K562 (cell line): ENCODE measurements around the gene ZNF181. TPM values are rescaled to one million over a fixed set of nuclear protein-coding genes. Genes with fewer than 3 reads are reported as not detected.
A peak's percentile ranks its signal among the peaks of the same experiment; 100 is the strongest.

Experiments used
- C11orf30 ChIP-seq: fragments of 450-650 bp; IDR thresholded peaks from 2 replicates; pipeline ENCODE4 v1.6.1; 2016; ENCODE audit warnings: low read depth, mild to moderate bottlenecking
- EHMT2 ChIP-seq: fragments of 450-650 bp; IDR thresholded peaks from 2 replicates; pipeline ENCODE4 v1.6.1; 2018; ENCODE audit warnings: antibody characterized with exemption
- FOXM1 ChIP-seq, 2 experiments: fragments of 450-650 bp in 1 of 2; sonication (generic) in 1 of 2; formaldehyde crosslinking in 1 of 2; IDR thresholded peaks; 2 replicates each; pipeline versions ENCODE4 v1.6.1 to v1.9.0; 2017 to 2022; ENCODE audit warnings: low read depth in 2 of 2, mild to moderate bottlenecking in 2 of 2, missing genetic modification reagents in 1 of 2, moderate library complexity in 1 of 2
- FUS ChIP-seq: fragments of 200-400 bp; formaldehyde crosslinking; optimal IDR thresholded peaks from 2 replicates; pipeline ENCODE3; 2017; ENCODE audit warnings: low read depth, low read length
- JUND ChIP-seq, 2 experiments: IDR thresholded peaks; 2 replicates in 1 of 2; 3 replicates in 1 of 2; pipeline ENCODE4 v1.6.1; 2011; ENCODE audit warnings: borderline replicate concordance in 2 of 2, low read depth in 2 of 2, low read length in 2 of 2, improper control_type of control experiment in 1 of 2, missing biosample characterization in 1 of 2, missing genetic modification characterization in 1 of 2, missing genetic modification reagents in 1 of 2
- LCOR ChIP-seq: sonication (generic); formaldehyde crosslinking; IDR thresholded peaks from 2 replicates; pipeline ENCODE4 v1.8.0; 2022; ENCODE audit warnings: mild to moderate bottlenecking, missing genetic modification reagents
- MCM2 ChIP-seq: fragments of 450-650 bp; IDR thresholded peaks from 2 replicates; pipeline ENCODE4 v1.6.1; 2017; ENCODE audit warnings: low read depth, mild to moderate bottlenecking
- MIER1 ChIP-seq: fragments of 450-650 bp; IDR thresholded peaks from 2 replicates; pipeline ENCODE4 v1.6.1; 2016; ENCODE audit warnings: antibody characterized with exemption, mild to moderate bottlenecking, low read depth
- MYNN ChIP-seq, 2 experiments: sonication (generic); formaldehyde crosslinking in 1 of 2; IDR thresholded peaks; 2 replicates each; pipeline versions ENCODE4 v1.5.0 to v1.6.1; 2016 to 2020; ENCODE audit warnings: antibody characterized with exemption in 1 of 2, missing genetic modification reagents in 1 of 2
- NCOR1 ChIP-seq: fragments of 450-650 bp; IDR thresholded peaks from 2 replicates; pipeline ENCODE4 v1.6.1; 2016; ENCODE audit warnings: mild to moderate bottlenecking, moderate library complexity
- NFE2 ChIP-seq: IDR thresholded peaks from 2 replicates; pipeline ENCODE4 v1.6.1; 2014; ENCODE audit warnings: antibody characterized with exemption, low read depth
- POLR2H ChIP-seq: IDR thresholded peaks from 2 replicates; pipeline ENCODE4 v1.6.1; 2016; ENCODE audit warnings: missing genetic modification characterization, low read depth, mild to moderate bottlenecking, control low read depth, missing compliant biosample characterization, moderate library complexity
- SLC30A9 ChIP-seq: fragments of 250-450 bp; sonication (Bioruptor Pico); IDR thresholded peaks from 2 replicates; pipeline ENCODE4 v1.8.0; 2022; ENCODE audit warnings: mild to moderate bottlenecking, moderate library complexity
- SNIP1 ChIP-seq: fragments of 450-650 bp; IDR thresholded peaks from 2 replicates; pipeline ENCODE4 v1.7.1; 2017; ENCODE audit warnings: low read depth, mild to moderate bottlenecking
- TCF3 ChIP-seq: sonication (generic); formaldehyde crosslinking; IDR thresholded peaks from 2 replicates; pipeline ENCODE4 v1.4.0; 2020; ENCODE audit warnings: mild to moderate bottlenecking, missing genetic modification reagents
- ZKSCAN1 ChIP-seq: fragments of 150-350 bp; IDR thresholded peaks from 2 replicates; pipeline ENCODE4 v1.6.1; 2016; ENCODE audit warnings: low read depth, low read length
- ZNF583 ChIP-seq: fragments of 250-450 bp; sonication (Bioruptor Pico); IDR thresholded peaks from 2 replicates; pipeline ENCODE4 v1.4.0; 2020
- polyA plus RNA-seq, 8 experiments: library from polyadenylated mRNA; depleted of rRNA in 4 of 8; stranded (reverse) in 5 of 8; unstranded in 3 of 8; fragments of >200 nt; fragmentation: Nextera tagmentation in 2 of 8; fragmentation: Illumina TruSeq in 1 of 8; extraction: Ambion mirVana in 2 of 8; extraction: Trizol in 1 of 8; gene quantifications; 2 replicates each; pipeline versions ENCODE4 v1.2.1 to v1.2.3, GENCODE V29; 2011 to 2014; ENCODE audit warnings: inconsistent platforms in 1 of 8, missing spikeins in 1 of 8
- total RNA-seq, 7 experiments: library from RNA; depleted of rRNA in 6 of 7; stranded (reverse); fragments of >200 nt in 6 of 7; fragmentation: Illumina TruSeq in 2 of 7; extraction: Trizol in 2 of 7; gene quantifications; 2 replicates each; pipeline versions ENCODE4 v1.2.1 to v1.2.3, GENCODE V29; 2011 to 2021; ENCODE audit warnings: low replicate concordance in 1 of 7
- TF ChIP-seq, protein P1 (sequence below): IDR thresholded peaks from 3 replicates; pipeline ENCODE4 v1.6.1; 2011; ENCODE audit warnings: borderline replicate concordance, mild to moderate bottlenecking; ENCODE audit not compliant: insufficient read length, insufficient read depth
- TF ChIP-seq, protein P2 (sequence below): sonication (generic); formaldehyde crosslinking; IDR thresholded peaks from 2 replicates; pipeline ENCODE4 v1.8.1; 2022; ENCODE audit warnings: missing genetic modification reagents
- TF ChIP-seq, protein P3 (sequence below), 2 experiments: fragments of 200-800 bp in 1 of 2; sonication (Bioruptor generic) in 1 of 2; sonication (generic) in 1 of 2; formaldehyde crosslinking in 1 of 2; IDR thresholded peaks in 1 of 2; conservative IDR thresholded peaks in 1 of 2; 2 replicates each; pipeline versions ENCODE4 v1.5.0 to v1.6.1; 2016 to 2020; ENCODE audit warnings: missing compliant biosample characterization in 1 of 2, missing genetic modification characterization in 1 of 2, missing genetic modification reagents in 1 of 2
- TF ChIP-seq, protein P4 (sequence below): sonication (generic); formaldehyde crosslinking; IDR thresholded peaks from 2 replicates; pipeline ENCODE4 v1.8.0; 2023; ENCODE audit warnings: mild to moderate bottlenecking, missing genetic modification reagents
- TF ChIP-seq, protein P5 (sequence below): fragments of 250-450 bp; sonication (Bioruptor Pico); IDR thresholded peaks from 2 replicates; pipeline ENCODE4 v1.9.0; 2021; ENCODE audit warnings: mild to moderate bottlenecking

ZNF181 gene
- total and polyA plus RNA-seq, 9 of the 15 experiments (the other 6 are each of a cell fraction or from before 2014, with no cell fraction given), result 4.3 to 20.3 (median 12.1) TPM

DNA sequence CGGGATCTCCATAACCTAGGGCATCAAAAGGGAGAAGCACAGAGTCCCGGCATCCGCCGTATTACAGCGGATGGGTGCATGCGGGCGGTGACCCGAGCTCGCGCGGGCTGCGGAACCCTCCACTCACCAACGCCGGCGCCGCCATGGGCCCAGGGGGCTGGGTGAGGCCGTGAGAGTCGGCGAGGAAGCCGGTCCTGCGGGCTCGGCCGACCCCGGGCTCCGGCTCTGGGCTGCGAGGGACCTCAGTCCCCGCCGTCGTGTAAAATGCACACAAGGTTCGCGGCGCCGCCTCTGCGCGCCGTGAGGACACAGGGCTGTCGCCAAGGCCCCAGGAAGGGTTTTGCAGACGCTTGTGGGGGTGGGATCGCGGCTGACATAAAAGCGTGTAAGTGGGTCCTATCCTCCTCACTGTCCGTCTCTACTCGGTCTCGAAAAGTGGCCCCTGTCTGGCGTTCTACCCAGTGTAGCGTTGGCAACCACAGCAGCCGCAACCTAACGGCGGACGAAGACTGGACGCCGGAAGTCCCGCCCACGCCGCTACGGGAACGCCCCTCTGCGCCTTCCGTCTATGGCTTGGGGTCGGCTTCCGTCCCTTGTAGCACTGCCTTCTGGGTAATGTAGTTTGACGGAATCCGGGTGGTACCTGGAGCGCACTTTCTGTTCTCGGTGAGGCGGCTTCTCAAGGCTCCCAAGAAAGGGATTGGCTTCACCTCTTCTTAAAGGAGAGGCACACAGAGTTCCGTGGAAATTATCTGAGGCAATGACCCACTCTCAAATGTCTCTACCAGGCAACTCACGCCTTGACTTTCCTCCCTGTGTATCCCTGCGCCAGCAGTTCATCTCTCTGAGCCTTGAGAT lies 38.9 kb downstream of the ZNF181 start, which contains the start of gene ZNF599 (continued):
- TF ChIP-seq, protein P1, sequence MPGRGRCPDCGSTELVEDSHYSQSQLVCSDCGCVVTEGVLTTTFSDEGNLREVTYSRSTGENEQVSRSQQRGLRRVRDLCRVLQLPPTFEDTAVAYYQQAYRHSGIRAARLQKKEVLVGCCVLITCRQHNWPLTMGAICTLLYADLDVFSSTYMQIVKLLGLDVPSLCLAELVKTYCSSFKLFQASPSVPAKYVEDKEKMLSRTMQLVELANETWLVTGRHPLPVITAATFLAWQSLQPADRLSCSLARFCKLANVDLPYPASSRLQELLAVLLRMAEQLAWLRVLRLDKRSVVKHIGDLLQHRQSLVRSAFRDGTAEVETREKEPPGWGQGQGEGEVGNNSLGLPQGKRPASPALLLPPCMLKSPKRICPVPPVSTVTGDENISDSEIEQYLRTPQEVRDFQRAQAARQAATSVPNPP, result no peak
- no peak for TF ChIP-seq TCF3
- TF ChIP-seq EHMT2, result peak; percentile 55; the same call in 1 of the 2 replicates
- TF ChIP-seq FUS, result no peak
- no peak for TF ChIP-seq NCOR1
- TF ChIP-seq MYNN (IDR thresholded peaks at IDR 0.05), result no peak
- TF ChIP-seq MYNN (CRISPR knock-in tag; IDR thresholded peaks at IDR 0.05), result no peak
- TF ChIP-seq SNIP1, result no peak
- TF ChIP-seq, protein P2, sequence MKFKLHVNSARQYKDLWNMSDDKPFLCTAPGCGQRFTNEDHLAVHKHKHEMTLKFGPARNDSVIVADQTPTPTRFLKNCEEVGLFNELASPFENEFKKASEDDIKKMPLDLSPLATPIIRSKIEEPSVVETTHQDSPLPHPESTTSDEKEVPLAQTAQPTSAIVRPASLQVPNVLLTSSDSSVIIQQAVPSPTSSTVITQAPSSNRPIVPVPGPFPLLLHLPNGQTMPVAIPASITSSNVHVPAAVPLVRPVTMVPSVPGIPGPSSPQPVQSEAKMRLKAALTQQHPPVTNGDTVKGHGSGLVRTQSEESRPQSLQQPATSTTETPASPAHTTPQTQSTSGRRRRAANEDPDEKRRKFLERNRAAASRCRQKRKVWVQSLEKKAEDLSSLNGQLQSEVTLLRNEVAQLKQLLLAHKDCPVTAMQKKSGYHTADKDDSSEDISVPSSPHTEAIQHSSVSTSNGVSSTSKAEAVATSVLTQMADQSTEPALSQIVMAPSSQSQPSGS (CRISPR knock-in tag), result no peak
- TF ChIP-seq LCOR, result no peak
- TF ChIP-seq C11orf30, result no peak
- no peak for TF ChIP-seq JUND (IDR thresholded peaks at IDR 0.05; ENCODE audit: borderline replicate concordance, low read depth, low read length)
- no peak; the same call in 2 of the 3 replicates for TF ChIP-seq JUND (tag; IDR thresholded peaks at IDR 0.05; ENCODE audit: borderline replicate concordance, low read depth, low read length)
- no peak for TF ChIP-seq MCM2
- no peak for TF ChIP-seq ZKSCAN1
- TF ChIP-seq, protein P3, sequence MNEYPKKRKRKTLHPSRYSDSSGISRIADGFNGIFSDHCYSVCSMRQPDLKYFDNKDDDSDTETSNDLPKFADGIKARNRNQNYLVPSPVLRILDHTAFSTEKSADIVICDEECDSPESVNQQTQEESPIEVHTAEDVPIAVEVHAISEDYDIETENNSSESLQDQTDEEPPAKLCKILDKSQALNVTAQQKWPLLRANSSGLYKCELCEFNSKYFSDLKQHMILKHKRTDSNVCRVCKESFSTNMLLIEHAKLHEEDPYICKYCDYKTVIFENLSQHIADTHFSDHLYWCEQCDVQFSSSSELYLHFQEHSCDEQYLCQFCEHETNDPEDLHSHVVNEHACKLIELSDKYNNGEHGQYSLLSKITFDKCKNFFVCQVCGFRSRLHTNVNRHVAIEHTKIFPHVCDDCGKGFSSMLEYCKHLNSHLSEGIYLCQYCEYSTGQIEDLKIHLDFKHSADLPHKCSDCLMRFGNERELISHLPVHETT (CRISPR knock-in tag; conservative IDR thresholded peaks at IDR 0.05 in 1 of 2, IDR thresholded peaks at IDR 0.05 in 1 of 2), result no peak
- TF ChIP-seq NFE2, result no peak
- no peak for TF ChIP-seq ZNF583 (CRISPR knock-in tag)
- no peak for TF ChIP-seq SLC30A9 (CRISPR knock-in tag)
- TF ChIP-seq, protein P4, sequence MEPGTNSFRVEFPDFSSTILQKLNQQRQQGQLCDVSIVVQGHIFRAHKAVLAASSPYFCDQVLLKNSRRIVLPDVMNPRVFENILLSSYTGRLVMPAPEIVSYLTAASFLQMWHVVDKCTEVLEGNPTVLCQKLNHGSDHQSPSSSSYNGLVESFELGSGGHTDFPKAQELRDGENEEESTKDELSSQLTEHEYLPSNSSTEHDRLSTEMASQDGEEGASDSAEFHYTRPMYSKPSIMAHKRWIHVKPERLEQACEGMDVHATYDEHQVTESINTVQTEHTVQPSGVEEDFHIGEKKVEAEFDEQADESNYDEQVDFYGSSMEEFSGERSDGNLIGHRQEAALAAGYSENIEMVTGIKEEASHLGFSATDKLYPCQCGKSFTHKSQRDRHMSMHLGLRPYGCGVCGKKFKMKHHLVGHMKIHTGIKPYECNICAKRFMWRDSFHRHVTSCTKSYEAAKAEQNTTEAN (CRISPR knock-in tag), result no peak
- TF ChIP-seq MIER1, result no peak
- TF ChIP-seq POLR2H (tag), result no peak
- TF ChIP-seq FOXM1 (IDR thresholded peaks at IDR 0.05; ENCODE audit: low read depth), result no peak
- TF ChIP-seq FOXM1 (CRISPR knock-in tag; IDR thresholded peaks at IDR 0.05; ENCODE audit: low read depth), result no peak
- TF ChIP-seq, protein P5, sequence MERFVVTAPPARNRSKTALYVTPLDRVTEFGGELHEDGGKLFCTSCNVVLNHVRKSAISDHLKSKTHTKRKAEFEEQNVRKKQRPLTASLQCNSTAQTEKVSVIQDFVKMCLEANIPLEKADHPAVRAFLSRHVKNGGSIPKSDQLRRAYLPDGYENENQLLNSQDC (CRISPR knock-in tag), result no peak
